SIG-M5 (cell line): ENCODE results near the gene MRTFB.
"Not testable (repeated sequence)": the region's sequence is repeated elsewhere in the genome, so short reads cannot be mapped to it uniquely, and the experiment has no call there.

ENCODE experiments used
- DNase-seq: peaks from one replicate; lab custom pipeline; 2025; lab: John Stamatoyannopoulos, UW

Gene MRTFB

GRCh38 chr16:14105760-14106375, 34.7 kb downstream of the MRTFB start:
- no peak for DNase-seq

GRCh38 chr16:14106457-14106856, 35.3 kb downstream of the MRTFB start:
- no peak for DNase-seq

GRCh38 chr16:14106961-14107360, 35.8 kb downstream of the MRTFB start:
- no peak for DNase-seq

- no peak for DNase-seq
Observed at GRCh38 chr16:14109077-14109775, 38.1 kb downstream of the MRTFB start.

- DNase-seq, result no peak
Observed at GRCh38 chr16:14109782-14110727, 38.9 kb downstream of the MRTFB start.

GRCh38 chr16:14110728-14111251, 39.7 kb downstream of the MRTFB start:
- DNase-seq, result no peak

- no peak for DNase-seq
Observed at GRCh38 chr16:14111713-14112538, 40.8 kb downstream of the MRTFB start.

GRCh38 chr16:14112539-14112856, 41.4 kb downstream of the MRTFB start:
- no peak for DNase-seq

GRCh38 chr16:14113344-14113743, 42.2 kb downstream of the MRTFB start:
- DNase-seq, result no peak

GRCh38 chr16:14117051-14117450, 45.9 kb downstream of the MRTFB start:
- no peak for DNase-seq

- DNase-seq, result no peak
Observed at GRCh38 chr16:14119799-14120198, 48.7 kb downstream of the MRTFB start.

- no peak for DNase-seq
Observed at GRCh38 chr16:14120335-14120734, 49.2 kb downstream of the MRTFB start.

GRCh38 chr16:14121142-14121541, 50.0 kb downstream of the MRTFB start:
- DNase-seq, result no peak

GRCh38 chr16:14121872-14122271, 50.8 kb downstream of the MRTFB start:
- no peak for DNase-seq

- DNase-seq, result not testable (repeated sequence)
Observed at GRCh38 chr16:14122430-14122829, 51.3 kb downstream of the MRTFB start.

GRCh38 chr16:14125000-14125681, 54.0 kb downstream of the MRTFB start:
- no peak for DNase-seq

- no peak for DNase-seq
Observed at GRCh38 chr16:14125708-14126107, 54.6 kb downstream of the MRTFB start.

GRCh38 chr16:14128097-14128496, 57.0 kb downstream of the MRTFB start:
- DNase-seq, result no peak

GRCh38 chr16:14129502-14129901, 58.4 kb downstream of the MRTFB start:
- DNase-seq, result no peak

GRCh38 chr16:14131774-14132695, 60.9 kb downstream of the MRTFB start:
- no peak for DNase-seq
